ENCODE measurements around the gene DERL2.

DNA sequence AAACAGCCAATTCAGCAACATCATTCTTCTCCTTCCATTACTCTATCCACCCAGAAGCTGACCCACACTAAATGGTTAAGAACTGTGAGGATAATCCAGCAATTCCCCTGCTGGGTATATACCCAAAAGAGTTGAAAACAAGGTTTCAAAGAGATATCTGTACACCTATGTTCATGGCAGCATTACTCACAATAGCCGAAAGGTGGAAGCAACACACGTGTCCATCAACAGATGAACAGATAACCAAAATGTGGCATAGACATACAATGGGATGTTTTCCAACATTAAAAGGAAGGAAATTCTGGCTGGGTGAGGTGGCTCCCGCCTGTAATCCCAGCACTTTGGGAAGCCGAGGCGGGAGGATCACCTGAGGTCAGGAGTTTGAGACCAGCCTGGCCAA, 20.3 kb upstream of the DERL2 start:
- TF ChIP-seq, protein P1, sequence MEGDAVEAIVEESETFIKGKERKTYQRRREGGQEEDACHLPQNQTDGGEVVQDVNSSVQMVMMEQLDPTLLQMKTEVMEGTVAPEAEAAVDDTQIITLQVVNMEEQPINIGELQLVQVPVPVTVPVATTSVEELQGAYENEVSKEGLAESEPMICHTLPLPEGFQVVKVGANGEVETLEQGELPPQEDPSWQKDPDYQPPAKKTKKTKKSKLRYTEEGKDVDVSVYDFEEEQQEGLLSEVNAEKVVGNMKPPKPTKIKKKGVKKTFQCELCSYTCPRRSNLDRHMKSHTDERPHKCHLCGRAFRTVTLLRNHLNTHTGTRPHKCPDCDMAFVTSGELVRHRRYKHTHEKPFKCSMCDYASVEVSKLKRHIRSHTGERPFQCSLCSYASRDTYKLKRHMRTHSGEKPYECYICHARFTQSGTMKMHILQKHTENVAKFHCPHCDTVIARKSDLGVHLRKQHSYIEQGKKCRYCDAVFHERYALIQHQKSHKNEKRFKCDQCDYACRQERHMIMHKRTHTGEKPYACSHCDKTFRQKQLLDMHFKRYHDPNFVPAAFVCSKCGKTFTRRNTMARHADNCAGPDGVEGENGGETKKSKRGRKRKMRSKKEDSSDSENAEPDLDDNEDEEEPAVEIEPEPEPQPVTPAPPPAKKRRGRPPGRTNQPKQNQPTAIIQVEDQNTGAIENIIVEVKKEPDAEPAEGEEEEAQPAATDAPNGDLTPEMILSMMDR (IDR thresholded peaks at IDR 0.05) = no peak
- TF ChIP-seq POLR2A (IDR thresholded peaks at IDR 0.05) = no peak

Measured in adrenal gland (tissue), 5 donors.